Heart left ventricle (tissue), 16 donors: ENCODE data around the gene KLF7. TPM values are rescaled to one million over a fixed set of nuclear protein-coding genes. Genes with fewer than 3 reads are reported as not detected.

Experiments
- ATAC-seq, 4 donors: fragments of 200-7000 bp; cut with Tn5 transposase; one replicate each; pipeline ENCODE4 v1.9.1; 2020 to 2022; ENCODE audit warnings: moderate library complexity in 4 of 4, mild to moderate bottlenecking in 3 of 4, moderate number of reproducible peaks in 1 of 4
- DNase-seq, 5 donors: peaks; one replicate each; pipeline ENCODE4 v3.0.0-alpha.2; 2020
- H3K27ac ChIP-seq, 12 donors: fragments of 200-600 bp; sonication (generic) in 4 of 12; one replicate each; pipeline versions ENCODE4 v1.5.0 to v1.8.0; 2016 to 2022; ENCODE audit warnings: mild to moderate bottlenecking in 2 of 12
- H3K27me3 ChIP-seq, 9 donors: fragments of 200-600 bp; sonication (generic) in 2 of 9; one replicate each; pipeline versions ENCODE4 v1.5.1 to v1.8.0; 2016 to 2022; ENCODE audit warnings: mild to moderate bottlenecking in 3 of 9
- H3K36me3 ChIP-seq, 9 donors: fragments of 200-600 bp; sonication (generic) in 2 of 9; one replicate each; pipeline versions ENCODE4 v1.5.0 to v1.8.0; 2018 to 2022; ENCODE audit warnings: mild to moderate bottlenecking in 2 of 9
- H3K4me1 ChIP-seq, 12 donors: fragments of 200-600 bp; sonication (generic) in 4 of 12; one replicate each; pipeline versions ENCODE4 v1.5.0 to v1.8.0; 2016 to 2022; ENCODE audit warnings: mild to moderate bottlenecking in 3 of 12
- H3K4me3 ChIP-seq, 12 donors: fragments of 200-600 bp; sonication (generic) in 4 of 12; one replicate each; pipeline versions ENCODE4 v1.5.0 to v1.8.0; 2017 to 2022; ENCODE audit warnings: mild to moderate bottlenecking in 9 of 12, moderate library complexity in 4 of 12
- H3K9me3 ChIP-seq, 12 donors: fragments of 200-600 bp; sonication (generic) in 4 of 12; one replicate each; pipeline versions ENCODE4 v1.5.0 to v1.8.0; 2016 to 2022; ENCODE audit warnings: mild to moderate bottlenecking in 1 of 12
- CTCF ChIP-seq, 12 donors: fragments of 200-600 bp; sonication (generic) in 4 of 12; IDR thresholded peaks; one replicate each; pipeline versions ENCODE4 v1.5.0 to v1.8.0; 2018 to 2022; ENCODE audit warnings: antibody characterized with exemption in 12 of 12, mild to moderate bottlenecking in 5 of 12
- POLR2A ChIP-seq, 2 donors: fragments of 450-650 bp; IDR thresholded peaks; one replicate each; pipeline ENCODE4 v1.6.1; 2017; ENCODE audit warnings: antibody characterized with exemption in 2 of 2, mild to moderate bottlenecking in 2 of 2, moderate library complexity in 2 of 2
- WGBS, 4 donors: extraction: QIAGEN DNeasy Blood & Tissue Kit in 2 of 4; methylation state at CpG; one replicate each; pipeline versions ENCODE4 v1.1.5 to v1.1.7; 2013 to 2018; 5-methylcytosine and 5-hydroxymethylcytosine counted together
- intact Hi-C, 10 donors: fragments of 100-400 bp; cut with DNase I; formaldehyde crosslinking; loops; one replicate each; pipeline versions ENCODE4 v1.11.1 to v1.14.2; 2022
- polyA plus RNA-seq, 2 donors: library from polyadenylated mRNA; stranded (reverse); fragments of 200-250 nt; gene quantifications; one replicate each; pipeline ENCODE4 v1.2.3, GENCODE V29; 2013
- total RNA-seq, 9 donors: library from RNA; depleted of rRNA in 2 of 9; stranded (reverse); fragments of >200 nt in 2 of 9; fragmentation: NEBNext Ultra II Directional in 3 of 9; extraction: Animal tissue kit (Norgen Biotek cat#: 25700) in 3 of 9; gene quantifications; one replicate each; pipeline versions ENCODE4 v1.1.0 to v1.2.4, GENCODE V29; 2016 to 2023
- donor health status: ischemic (EF 13 %, LVEDD 7.1; RV severe dilation, severe dysfunction).
- donor health status: healthy with polysubstance abuse.
- donor health status: DM: no; HTN: yes; CAD: no.
- donor health status: DM: no; HTN: no; CAD: no.
- donor health status: ischemic (EF 25% LVEDD 6.9; RV normal size, moderate dysfunction).
- donor health status: ischemic (EF 25% LVEDD 5.7; RV mildly dilated, moderate dysfunction).
- donor health status: healthy.
- donor health status: DM: yes; HTN: yes; CAD: no.
- donor health status: ischemic (EF 35%, LVEDD 5.7; RV mildly dilated, moderate dysfunction).
- donor health status: nonischemic (EF 11% LVEDD 7.7; RV severe dilation, severe dysfunction).
- donor health status: DM: yes; HTN: yes; CAD: no.
- donor health status: PGD.
- donor health status: ischemic (EF 29% LVEDD 5.4; RV normal size, mild dysfunction).
- donor health status: nonischemic (EF 23%, LVEDD 6.1; RV moderate dilation, normal function).

Gene KLF7
- total and polyA plus RNA-seq, 11 donors = 5.0 to 49.8 (median 26.2) TPM

GRCh38 chr2:207090389-207090788, 75.4 kb downstream of the KLF7 start:
- WGBS, 4 donors = 43 to 56% (median 54%) methylated on average over 5 of the region's 5 CpGs
- H3K36me3 ChIP-seq = peaks cover 0 to 33% (median 12%) of the 10 kb centered on the region in 9 donors
- intact Hi-C loops = loop anchor here in 6 of 10 donors (2.0 to 10.0 kb wide), 4 partner anchors 42 to 244 kb away; partner anchors contain the start of gene KLF7 (in 1 of the 6)
- peaks cover 0 to 6% (median 0%) of the 10 kb centered on the region in 12 donors for H3K9me3 ChIP-seq
- no peaks in the 10 kb centered on the region for H3K27me3 ChIP-seq
- H3K4me3 ChIP-seq = no peak overlapping the region
- peaks cover 30 to 99% (median 88%) of the 10 kb centered on the region in 12 donors for H3K4me1 ChIP-seq
- DNase-seq (no peak), ATAC-seq (no peak)
- peak overlapping the region; percentile 61 to 89 (median 74) for H3K27ac ChIP-seq
- TF ChIP-seq POLR2A (IDR thresholded peaks at IDR 0.05) (no peak), CTCF (IDR thresholded peaks at IDR 0.05) (no peak)

GRCh38 chr2:207088839-207089238, 76.9 kb downstream of the KLF7 start:
- TF ChIP-seq CTCF (IDR thresholded peaks at IDR 0.05) = no peak
- no peak for TF ChIP-seq POLR2A (IDR thresholded peaks at IDR 0.05)
- Histone ChIP-seq H3K9me3 (peaks cover 0 to 6% (median 0%) of the 10 kb centered on the region in 12 donors), H3K36me3 (peaks cover 0 to 49% (median 25%) of the 10 kb centered on the region in 9 donors), H3K4me1 (peaks cover 30 to 96% (median 86%) of the 10 kb centered on the region in 12 donors), H3K27ac (peak overlapping the region in 10 of 12 donors; percentile 31 to 89 (median 74)), H3K4me3 (no peak overlapping the region), H3K27me3 (no peaks in the 10 kb centered on the region)
- 42 to 47% (median 45%) methylated on average over 3 of the region's 3 CpGs for WGBS, 4 donors
- no peak for DNase-seq
- intact Hi-C loops = loop anchor here in 4 of 10 donors (5.0 to 10.0 kb wide), 4 partner anchors 43 to 104 kb away; no protein-coding TSS in a partner anchor
- no peak for ATAC-seq

- Histone ChIP-seq H3K27ac (peak overlapping the region in 9 of 12 donors; percentile 31 to 89 (median 76)), H3K4me1 (peaks cover 28 to 96% (median 85%) of the 10 kb centered on the region in 12 donors), H3K9me3 (peaks cover 0 to 6% (median 0%) of the 10 kb centered on the region in 12 donors), H3K4me3 (no peak overlapping the region), H3K36me3 (peaks cover 0 to 55% (median 30%) of the 10 kb centered on the region in 9 donors), H3K27me3 (no peaks in the 10 kb centered on the region)
- TF ChIP-seq POLR2A (IDR thresholded peaks at IDR 0.05) = no peak
- TF ChIP-seq CTCF (IDR thresholded peaks at IDR 0.05) = no peak
- intact Hi-C loops = loop anchor here in 4 of 10 donors (5.0 to 10.0 kb wide), 4 partner anchors 44 to 103 kb away; no protein-coding TSS in a partner anchor
- WGBS, 4 donors = 80 to 86% (median 80%) methylated on average over 7 of the region's 7 CpGs
- no peak for ATAC-seq
- DNase-seq = no peak
These were observed 77.5 kb downstream of the KLF7 start for GRCh38 chr2:207088276-207088675.

GRCh38 chr2:207087046-207087902, 78.5 kb downstream of the KLF7 start:
- H3K9me3 ChIP-seq = peaks cover 0 to 3% (median 0%) of the 10 kb centered on the region in 12 donors
- WGBS, 4 donors = 49 to 63% (median 52%) methylated on average over 7 of the region's 7 CpGs
- intact Hi-C loops = loop anchor here in 4 of 10 donors (5.0 to 10.0 kb wide), 4 partner anchors 45 to 102 kb away; no protein-coding TSS in a partner anchor
- peak overlapping the region in 11 of 12 donors; percentile 11 to 81 (median 54) for H3K27ac ChIP-seq
- ATAC-seq (peak in 1 of 4 donors; percentile 20), DNase-seq (no peak)
- no peak overlapping the region for H3K4me3 ChIP-seq
- H3K4me1 ChIP-seq = peaks cover 18 to 96% (median 86%) of the 10 kb centered on the region in 12 donors
- no peak for TF ChIP-seq POLR2A (IDR thresholded peaks at IDR 0.05)
- no peak for TF ChIP-seq CTCF (IDR thresholded peaks at IDR 0.05)
- H3K36me3 ChIP-seq = peaks cover 0 to 65% (median 32%) of the 10 kb centered on the region in 9 donors
- H3K27me3 ChIP-seq = no peaks in the 10 kb centered on the region
